Measurements from ENCODE around the gene E2F4.

Gene E2F4, protein sequence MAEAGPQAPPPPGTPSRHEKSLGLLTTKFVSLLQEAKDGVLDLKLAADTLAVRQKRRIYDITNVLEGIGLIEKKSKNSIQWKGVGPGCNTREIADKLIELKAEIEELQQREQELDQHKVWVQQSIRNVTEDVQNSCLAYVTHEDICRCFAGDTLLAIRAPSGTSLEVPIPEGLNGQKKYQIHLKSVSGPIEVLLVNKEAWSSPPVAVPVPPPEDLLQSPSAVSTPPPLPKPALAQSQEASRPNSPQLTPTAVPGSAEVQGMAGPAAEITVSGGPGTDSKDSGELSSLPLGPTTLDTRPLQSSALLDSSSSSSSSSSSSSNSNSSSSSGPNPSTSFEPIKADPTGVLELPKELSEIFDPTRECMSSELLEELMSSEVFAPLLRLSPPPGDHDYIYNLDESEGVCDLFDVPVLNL

DNA sequence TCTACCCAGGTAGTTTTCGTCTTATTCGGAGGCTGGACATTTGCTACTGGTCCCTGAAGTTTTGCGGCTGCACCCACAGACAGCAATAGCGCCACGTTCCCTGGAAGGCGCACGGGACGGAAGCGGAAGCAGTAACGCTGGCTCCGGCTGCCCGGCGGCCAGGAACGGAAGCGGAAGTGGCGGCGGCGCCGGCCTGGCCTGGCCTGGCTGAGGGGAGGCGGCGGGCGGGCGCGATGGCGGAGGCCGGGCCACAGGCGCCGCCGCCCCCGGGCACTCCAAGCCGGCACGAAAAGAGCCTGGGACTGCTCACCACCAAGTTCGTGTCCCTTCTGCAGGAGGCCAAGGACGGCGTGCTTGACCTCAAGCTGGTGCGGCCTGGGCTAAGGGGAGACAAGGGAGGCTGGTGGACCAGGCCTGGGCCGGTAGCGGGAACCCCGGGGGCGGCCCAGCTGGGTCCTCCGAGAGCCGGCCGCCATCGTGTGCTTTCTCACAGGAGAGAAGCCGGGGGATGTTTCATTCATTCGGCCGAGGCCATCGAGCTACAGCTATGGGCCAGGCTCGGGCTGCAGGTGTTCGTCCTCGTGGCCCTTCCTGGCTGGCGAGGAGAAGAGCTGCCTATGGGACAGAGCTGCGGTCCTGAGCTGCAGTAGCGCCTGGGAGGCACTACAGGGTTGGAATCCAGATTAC, at the start of gene E2F4:
Gene E2F4, plus strand, starts transcription at position 161 of the 687 bp plus-strand sequence. Its CDS starts 73 bp downstream, at position 234.
- peak; percentile 93 for DNase-seq (ENCODE audit: low spot score)

DNA sequence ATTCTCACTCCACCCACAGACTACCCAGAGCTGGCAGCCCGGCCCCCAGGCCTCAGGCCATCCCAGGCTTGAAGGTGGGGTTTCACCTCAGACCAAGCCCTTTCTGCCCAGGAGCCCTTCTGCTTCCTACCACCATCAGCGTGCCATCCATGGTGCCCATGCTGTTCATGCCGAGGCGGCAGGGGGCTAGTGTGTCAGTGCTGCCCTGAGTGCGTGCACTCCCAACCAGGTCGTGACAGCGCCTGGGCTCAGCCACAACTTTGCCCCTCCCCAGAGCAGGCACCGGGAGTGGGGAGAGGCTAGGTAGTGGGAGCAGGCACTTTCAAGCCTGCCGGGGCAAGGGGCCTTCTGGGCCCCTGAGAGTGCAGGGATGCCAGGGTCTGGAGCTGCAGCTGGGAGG, 49.6 kb upstream of the E2F4 start:
- no peak for DNase-seq (ENCODE audit: low spot score)

DNA sequence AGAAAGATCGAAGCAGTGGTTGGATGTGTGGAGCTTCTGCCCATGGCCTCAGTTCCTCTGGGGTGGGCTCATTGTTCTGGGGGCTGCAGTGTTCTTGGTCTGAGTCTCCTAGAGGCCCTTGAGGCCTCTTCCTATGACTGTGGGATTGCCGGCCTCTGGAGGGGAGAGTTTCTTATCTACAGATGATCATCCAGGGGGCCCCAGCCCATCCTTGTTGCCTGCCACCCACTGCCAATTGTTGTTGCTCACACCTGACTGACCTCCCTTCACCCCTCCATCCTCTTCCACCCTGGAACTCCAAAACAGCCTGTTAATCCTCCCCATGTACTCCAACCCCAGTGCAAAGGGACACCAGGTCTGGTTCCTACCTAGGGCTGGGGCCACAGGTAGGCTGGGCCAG, 47.0 kb upstream of the E2F4 start:
- DNase-seq (ENCODE audit: low spot score): no peak

DNA sequence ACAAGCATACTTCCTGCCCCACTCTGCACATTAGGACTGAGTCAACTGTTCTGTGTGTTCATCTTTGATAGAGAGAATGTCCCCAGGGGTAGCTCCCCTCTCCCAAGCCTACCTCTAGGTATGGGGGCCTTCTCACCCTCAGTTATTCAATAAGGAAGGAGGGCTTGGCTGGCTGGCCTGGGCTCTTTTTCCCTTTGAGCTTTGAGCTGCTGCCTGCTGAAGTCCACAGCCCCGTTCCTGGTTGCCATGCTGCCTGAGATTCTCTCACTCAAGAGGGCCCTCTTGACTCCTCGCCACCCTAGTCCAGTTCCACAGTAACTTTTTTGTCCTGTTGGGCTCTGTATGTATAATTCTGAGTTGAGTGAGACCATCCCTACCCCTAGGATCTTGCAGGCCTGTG, 46.2 kb upstream of the E2F4 start:
- DNase-seq (ENCODE audit: low spot score): no peak

DNA sequence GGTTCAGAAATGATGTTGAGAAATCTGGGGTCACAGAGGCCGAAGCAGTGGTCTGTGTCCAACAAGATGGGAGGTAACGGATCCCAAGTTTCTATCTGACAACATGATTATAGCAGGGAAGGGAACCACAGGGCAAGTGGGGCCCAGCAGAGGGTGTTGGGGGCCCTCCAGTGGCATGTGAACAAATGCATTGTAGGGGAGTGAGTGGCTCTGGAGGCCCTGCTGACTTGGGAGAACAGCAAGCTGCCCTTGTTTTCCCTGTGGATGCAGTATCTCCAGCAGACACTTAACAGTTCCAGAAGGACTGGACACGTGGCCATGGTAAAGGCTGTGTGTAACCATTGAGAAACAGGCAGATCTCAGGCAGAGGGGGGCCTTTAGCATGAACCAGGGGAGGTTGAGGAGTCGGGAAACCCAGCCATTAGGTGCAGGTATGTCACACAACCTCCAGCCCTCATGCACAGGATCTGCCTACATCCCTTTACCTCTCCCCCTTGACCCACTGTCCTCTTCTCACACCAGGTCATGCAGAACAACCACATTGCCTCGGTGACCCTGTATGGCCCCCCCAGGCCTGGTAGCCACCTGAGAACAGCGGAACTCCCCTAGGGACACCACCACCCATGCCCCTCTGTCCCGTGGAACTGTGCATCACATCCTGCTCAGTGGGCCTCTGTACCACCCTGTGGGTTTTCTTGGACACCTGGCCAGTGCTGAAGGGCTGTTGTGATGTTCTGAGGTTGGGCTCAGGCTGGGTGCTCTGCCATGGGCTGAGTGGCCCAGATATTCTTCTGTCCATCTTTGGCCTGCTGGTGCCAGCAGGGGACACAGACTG, 45.2 kb upstream of the E2F4 start:
- DNase-seq (ENCODE audit: low spot score): no peak

DNA sequence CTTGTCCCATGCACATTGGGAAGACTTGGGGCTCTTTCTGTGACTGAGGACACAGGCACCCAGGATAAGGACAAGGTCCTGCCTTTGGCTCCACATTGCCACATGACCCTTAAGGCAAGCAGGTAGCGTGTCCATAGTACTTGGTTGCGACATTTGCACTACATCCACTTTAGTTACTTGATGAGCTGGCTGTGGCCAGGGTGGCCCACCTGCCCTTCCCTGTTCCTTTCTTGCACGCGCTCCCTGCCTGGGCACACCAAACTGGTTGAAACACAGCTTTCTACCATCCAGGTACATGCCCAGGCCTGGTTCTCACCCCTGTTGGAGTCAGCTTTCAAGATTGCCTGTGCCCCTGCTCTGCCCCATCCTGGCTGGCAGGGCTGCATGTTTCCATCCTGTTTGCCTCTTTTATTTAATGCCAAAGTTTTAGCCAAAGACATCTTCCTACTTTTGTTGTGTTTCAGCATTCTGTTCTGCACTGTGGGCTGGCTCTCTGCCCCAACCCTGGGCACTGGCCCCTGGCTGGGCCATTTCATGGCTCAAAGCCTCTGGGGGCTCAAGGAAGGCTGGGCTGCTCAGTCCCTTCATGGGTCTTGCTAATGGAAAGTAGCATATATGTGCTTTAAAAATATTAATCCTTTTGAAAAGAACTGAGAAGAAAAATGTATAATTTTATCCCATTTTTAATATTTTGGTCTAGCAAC, 44.4 kb upstream of the E2F4 start:
- no peak for DNase-seq (ENCODE audit: low spot score)

DNA sequence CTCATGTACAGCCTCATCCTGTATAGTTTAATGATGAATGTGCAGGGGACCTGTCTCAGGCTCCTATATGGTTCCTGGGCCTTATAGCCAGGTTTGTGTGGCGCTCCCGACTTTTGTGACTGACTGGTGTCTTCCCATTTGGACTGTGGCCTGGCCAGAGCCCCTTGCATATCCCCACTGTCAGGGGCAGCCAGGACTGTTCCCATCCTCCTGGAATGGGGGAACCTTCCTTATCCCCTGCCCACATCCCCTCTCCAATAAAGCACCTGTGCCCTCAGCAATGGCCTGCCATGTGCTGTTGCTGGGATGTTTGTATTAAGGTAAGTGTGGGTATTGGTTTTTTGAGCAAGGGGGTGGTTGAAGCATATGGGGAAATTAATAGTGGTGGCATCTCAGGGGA, 43.7 kb upstream of the E2F4 start:
- no peak for DNase-seq (ENCODE audit: low spot score)

DNA sequence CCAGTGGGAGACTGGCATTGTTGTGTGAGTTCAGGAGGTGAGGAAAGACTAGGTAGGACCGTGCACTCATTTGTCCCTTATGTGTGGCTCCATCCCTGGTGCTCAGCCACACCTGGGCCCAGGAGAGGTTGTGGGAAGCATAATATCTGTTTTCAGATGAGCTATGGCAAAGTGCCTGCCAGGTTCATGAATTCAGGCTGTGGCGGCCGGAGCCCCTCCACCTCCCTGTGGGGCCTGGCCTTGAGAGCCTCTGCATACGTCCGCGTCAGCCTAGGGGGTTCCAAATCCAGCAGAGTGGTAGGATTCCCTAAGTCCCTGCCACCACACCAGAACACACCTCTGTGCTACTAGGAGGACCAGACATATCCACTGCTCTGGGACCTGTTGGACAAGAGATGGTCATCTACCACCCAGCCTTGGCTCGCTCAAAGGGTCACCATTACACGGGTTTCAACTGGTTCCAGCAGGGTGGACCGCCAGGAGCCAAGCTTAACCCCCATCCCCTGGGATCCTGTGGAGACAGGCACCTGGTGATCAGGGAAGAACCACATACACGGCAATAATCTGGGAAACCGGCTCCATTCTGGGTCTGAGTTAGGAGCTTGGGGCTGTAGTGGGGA, 43.2 kb upstream of the E2F4 start:
- DNase-seq (ENCODE audit: low spot score): no peak

DNA sequence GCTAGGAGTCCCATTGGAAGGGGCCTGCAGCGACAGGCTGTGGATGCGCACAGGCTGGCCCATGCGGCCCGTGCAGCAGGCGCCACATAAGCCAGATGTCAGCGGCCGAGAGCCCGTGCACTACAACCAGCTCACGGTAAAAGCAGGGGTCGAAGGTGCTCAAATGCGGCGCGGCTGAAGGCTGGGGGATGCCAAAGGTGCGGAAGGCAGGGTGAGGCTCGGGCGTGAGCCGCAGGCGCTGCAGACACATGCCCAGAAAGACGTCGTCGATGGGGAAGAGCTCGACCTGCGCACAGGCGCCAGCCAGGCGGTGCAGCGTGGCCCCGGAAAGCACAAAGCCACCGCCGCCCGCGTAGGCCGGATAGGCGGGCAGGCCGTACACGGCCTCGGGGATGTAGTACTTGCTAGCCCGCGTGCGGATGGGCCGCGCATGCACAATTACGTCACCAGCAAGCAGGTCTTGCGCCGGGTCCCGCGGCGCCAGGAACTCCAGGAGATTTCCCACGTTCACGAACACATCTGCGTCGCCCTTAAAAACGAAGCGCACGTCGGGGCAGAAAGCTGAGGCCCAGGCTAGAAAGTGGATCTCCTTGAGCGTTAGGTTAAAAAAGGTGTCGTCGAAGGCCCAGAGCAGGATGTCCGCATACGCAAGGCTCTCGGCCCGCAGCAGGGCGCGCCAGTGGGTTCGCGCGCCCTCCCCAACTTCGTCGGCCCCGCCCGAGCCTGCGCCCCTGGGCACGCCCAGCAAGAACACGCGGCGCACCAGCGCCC, 42.5 kb upstream of the E2F4 start:
- no peak for DNase-seq (ENCODE audit: low spot score)

DNA sequence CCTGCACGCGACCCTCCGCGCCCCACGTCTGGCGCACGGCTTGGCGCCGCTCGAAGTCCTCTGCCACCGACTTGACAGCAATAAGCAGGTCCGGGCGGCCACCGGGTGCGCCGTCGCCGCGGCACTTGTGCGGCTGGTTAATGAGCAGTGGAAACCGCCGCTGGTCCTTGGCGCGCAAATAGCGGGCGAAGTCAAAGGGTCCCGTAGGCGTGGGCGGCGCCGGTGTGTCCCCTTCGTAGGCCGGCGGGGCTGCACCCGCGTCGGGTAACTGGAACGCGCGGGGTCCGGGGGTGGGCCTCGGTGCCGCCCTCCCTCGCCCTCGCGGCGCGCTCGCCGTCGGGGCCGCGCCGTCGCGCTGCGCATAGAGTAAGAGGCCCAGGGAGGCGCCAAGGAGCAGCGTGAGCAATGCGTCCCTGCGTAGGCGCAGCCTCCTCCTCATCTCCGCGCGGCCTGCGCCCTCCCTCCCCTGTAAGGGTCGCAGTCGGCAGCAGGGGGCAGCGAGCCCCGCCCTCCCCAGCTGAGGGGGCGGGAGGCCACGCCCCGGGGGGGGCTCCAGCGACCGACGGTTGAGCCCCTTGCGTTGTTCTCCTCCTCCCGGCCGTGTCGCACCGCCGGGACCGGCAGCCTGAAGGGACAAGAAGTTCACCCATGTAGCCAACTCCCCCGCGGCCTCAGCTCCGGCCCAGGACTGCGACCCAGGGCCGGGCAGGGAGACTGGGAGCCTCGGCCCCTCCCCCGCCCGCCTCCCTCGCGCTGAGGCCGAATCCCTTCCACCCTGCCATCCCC, 41.7 kb upstream of the E2F4 start:
- DNase-seq (ENCODE audit: low spot score): peak; percentile 80

DNA sequence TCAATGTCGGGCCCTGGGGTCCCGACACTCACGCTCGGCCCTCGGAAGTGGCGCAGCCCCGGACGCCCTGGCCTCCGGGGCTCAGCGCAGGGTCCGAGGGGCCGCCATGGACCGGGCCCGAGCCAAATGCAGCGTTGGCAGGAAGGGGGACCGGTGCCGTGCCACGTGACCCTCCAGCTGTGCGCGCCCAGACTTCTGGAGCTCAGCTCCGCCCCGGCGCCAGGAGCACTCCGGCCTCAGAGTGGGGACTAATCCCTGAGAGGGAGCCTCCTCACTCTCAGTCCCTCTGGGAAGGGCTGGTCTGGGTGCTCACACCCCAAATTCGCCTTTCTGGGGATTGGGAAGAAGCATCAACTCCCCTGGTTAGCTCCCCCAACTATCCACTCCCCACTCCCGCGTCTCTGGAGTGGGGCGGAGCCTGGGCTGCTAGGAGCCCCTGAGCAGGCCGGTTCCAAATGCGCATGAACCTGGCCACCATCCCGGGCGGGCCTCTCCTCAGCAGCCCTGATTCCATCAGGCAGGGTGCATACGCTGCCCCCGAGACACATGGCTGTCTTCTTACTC, 41.0 kb upstream of the E2F4 start, which contains the start of gene B3GNT9:
Gene B3GNT9, minus strand, starts transcription at position 166 of the 564 bp plus-strand sequence. CDS start 513 bp downstream, outside the sequence.
- peak; percentile 91 for DNase-seq (ENCODE audit: low spot score)

DNA sequence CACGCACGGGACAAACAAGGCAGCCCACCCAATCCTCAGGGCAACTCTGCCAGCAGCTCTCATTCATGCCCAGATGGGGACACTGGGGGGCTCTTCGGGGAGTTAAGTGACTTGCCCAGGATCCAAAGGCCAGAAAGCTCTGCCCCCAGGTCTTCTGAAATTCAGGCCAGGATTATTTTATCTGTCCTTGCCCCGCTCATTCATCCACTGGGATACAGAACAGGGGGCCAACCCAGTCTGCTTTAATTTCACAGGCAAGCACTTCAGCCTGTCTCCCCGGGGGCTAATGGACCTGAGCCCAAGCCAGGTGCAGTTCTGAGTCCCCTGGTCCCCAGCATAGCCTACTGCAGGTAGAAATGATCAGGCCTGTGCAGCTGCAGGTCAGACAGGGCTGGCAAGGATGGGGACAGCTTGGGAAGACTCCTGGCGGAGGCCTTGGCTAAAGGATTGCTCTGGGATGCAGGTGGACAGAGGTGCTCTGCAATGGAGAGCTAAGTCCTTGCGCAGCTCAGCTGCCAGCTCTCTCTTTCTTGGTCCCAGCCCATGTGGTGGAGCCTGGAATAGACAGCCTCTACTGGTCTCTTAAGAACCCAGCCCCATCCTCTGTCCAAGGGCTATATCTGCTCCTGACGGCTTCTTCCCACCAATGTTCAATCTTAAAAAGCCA, 40.4 kb upstream of the E2F4 start:
- DNase-seq (ENCODE audit: low spot score): no peak

DNA sequence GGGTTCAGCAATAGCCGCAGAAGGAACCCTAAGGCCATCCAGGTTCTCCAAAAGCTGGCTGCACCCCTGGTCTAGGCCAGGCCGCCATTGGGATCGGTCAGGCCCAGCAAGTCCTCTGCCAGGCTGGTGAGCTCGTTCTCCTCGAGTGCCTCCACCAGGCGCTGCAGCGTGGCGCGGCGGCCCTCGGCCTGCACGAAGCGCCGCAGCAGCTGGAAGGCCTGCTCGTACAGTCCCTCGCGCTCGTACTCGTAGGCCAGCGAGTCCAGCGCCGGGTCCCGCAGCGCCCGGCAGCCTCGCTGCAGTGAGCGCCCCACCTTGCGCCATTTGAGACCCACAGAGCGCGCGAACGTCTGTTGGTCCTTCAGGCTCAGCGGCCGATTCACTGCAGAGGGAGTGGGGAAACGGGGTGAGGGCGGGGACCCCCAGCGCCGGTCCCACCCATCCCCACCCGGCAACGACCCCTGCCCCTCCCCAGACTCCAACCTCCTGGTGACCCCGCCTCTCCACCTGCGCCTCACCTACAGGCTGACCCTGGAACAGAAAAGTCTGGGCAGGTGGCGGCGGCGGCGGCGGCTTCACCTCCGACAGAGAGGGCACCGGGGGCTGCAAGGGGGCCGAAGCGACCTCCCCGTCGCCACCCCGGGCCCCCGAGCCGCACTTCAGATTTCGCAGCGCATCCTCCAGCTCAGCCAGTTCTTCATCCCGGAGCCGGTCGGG, 37.2 kb upstream of the E2F4 start:
- DNase-seq (ENCODE audit: low spot score): peak; percentile 60

DNA sequence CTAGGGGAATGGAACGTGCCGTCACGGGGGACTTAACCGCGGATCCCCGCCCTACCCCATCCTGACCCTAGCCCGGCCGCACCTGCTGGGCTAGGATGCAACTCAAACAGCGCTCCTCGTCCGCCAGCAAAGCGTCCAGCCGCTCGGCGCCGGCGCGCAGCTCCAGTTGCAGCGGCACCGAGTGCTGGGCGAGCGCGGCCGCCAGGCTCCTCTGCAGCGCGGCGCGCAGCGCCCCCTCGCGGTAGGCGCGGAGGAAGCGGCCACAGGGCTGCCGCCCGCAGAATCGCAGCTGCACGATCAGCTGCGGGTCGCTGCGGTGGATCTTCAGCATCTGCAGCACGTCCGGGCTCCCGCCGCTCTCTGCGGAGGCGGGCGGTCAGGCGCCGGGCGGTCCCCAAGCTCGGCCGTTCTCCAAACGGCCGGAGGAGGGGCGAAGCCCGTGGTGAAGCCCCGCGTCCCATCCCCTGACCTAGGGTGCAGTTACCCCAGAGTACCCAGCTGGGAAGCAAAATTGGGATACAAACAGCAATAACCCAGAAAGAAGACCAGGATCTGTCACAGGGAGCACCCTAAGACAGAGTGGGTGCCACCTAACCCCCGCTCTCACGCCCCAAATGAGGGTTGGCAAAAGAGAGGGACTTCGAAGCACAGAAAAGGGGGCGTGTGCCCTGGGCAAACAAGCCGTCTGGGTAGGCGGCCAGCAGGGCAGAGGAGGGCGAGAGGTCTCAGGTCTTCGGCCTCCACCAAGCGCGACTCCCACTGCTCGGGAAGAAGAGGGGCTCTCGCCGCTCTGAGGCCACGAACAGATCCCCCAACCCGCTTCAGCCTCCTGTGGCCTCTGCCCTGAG, 36.4 kb upstream of the E2F4 start:
- DNase-seq (ENCODE audit: low spot score): peak; percentile 82

DNA sequence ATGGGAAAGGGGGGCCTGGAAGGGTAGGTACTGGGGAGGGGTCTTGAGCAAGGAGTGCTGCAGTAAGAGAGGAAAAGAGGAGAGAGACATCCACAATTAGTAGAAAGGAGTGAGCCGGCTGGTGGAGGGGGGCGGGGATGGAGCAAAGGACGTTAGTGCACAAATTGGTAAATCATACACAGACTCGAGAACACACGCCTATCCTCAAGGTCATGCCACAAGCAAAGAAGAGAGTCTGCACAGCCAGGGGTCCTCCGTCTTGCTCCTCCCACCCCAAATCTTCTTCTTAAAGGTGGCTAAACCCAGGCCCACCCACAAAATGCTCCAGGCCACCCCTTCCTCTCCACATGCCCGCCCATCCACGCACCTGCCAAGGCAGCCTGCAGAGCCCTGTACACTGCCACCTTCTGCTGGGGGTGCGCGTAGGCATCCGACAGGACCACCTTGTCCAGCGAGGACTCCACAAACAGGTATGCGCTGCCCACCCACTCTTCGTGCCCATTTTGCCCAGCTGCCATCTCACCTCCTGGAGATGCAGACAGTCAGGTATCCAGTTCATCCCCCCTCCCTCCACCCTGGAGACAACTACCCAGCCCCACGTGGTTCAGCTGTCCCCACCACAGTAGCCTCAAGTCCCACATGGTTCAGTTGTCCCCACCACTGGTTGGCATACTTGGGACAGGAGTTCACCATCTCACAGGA, 35.7 kb upstream of the E2F4 start:
- peak; percentile 62 for DNase-seq (ENCODE audit: low spot score)

DNA sequence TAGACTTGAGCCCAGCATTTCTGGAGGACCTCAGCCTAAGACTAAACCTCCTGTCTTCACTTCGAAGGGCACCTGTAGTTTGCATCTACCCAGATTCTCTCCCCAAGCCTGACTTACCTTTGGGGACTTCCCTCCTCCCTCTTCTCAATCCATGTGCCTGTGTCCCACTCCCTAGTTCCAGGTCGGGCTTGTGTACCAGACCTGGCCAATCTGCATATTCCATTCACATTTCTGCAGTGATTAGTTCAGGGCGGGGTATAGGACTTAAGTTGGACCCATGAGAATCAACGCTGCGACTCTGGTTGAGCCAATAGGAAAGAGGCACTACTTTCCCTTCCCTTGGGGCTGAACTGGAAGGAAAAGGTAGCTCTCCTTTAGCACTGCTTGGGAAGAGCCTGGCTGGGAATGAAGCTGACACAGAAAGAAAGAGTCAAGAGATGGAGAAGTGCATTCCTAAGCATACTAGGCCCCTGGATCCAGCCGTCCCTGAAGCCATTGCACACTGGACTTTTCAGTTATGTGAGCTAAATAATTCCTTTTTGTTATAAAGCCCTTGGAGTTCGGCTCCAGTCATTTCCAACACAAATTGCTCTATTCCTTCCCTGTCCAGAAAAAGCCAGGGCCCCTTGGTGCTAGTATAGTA, 34.7 kb upstream of the E2F4 start:
- no peak for DNase-seq (ENCODE audit: low spot score)

Measured in left forelimb (tissue), 1 donor.